Measurements from ENCODE around the gene FTCDNL1.

The FTCDNL1 gene

GRCh38 chr2:199738727-199739412 is 112.1 kb downstream of the FTCDNL1 start:
- TF ChIP-seq EZH2 (IDR thresholded peaks at IDR 0.05), result no peak
- TF ChIP-seq POLR2AphosphoS5 (IDR thresholded peaks at IDR 0.05; ENCODE audit: borderline replicate concordance, low read depth, low read length), result peak; percentile 84; the same call in 1 of the 2 replicates
- peak; percentile 98 for TF ChIP-seq FOXP2 (optimal IDR thresholded peaks at IDR 0.05; ENCODE audit: control extremely low read depth, extremely low read length, insufficient read depth)
- DNase-seq (ENCODE audit: low read depth, low spot score), result peak; percentile 98
- peak overlapping the region; percentile 60 for H3K4me3 ChIP-seq
- H3K27ac ChIP-seq, result no peak overlapping the region
- no peak overlapping the region for H3K9ac ChIP-seq (ENCODE audit: insufficient read length)
- no peaks in the 10 kb centered on the region for H3K9me3 ChIP-seq (ENCODE audit: low read depth, low read length)
- H3K36me3 ChIP-seq (ENCODE audit: insufficient read depth, low read length), result no peaks in the 10 kb centered on the region

- Histone ChIP-seq H3K9me3 (ENCODE audit: low read depth, low read length) (no peaks in the 10 kb centered on the region), H3K27ac (no peak overlapping the region), H3K4me3 (no peak overlapping the region), H3K9ac (ENCODE audit: insufficient read length) (no peak overlapping the region), H3K36me3 (ENCODE audit: insufficient read depth, low read length) (no peaks in the 10 kb centered on the region)
- no peak for TF ChIP-seq POLR2AphosphoS5 (IDR thresholded peaks at IDR 0.05; ENCODE audit: borderline replicate concordance, low read depth, low read length)
- TF ChIP-seq FOXP2 (optimal IDR thresholded peaks at IDR 0.05; ENCODE audit: control extremely low read depth, extremely low read length, insufficient read depth), result no peak
- no peak for TF ChIP-seq EZH2 (IDR thresholded peaks at IDR 0.05)
- no peak for DNase-seq (ENCODE audit: low read depth, low spot score)
Observed at GRCh38 chr2:199734651-199735050, 116.3 kb downstream of the FTCDNL1 start.

- H3K36me3 ChIP-seq (ENCODE audit: insufficient read depth, low read length), result no peaks in the 10 kb centered on the region
- no peak for TF ChIP-seq EZH2 (IDR thresholded peaks at IDR 0.05)
- no peak for TF ChIP-seq FOXP2 (optimal IDR thresholded peaks at IDR 0.05; ENCODE audit: control extremely low read depth, extremely low read length, insufficient read depth)
- no peak for TF ChIP-seq POLR2AphosphoS5 (IDR thresholded peaks at IDR 0.05; ENCODE audit: borderline replicate concordance, low read depth, low read length)
Observed at GRCh38 chr2:199734011-199734410, 117.0 kb downstream of the FTCDNL1 start.

DNA sequence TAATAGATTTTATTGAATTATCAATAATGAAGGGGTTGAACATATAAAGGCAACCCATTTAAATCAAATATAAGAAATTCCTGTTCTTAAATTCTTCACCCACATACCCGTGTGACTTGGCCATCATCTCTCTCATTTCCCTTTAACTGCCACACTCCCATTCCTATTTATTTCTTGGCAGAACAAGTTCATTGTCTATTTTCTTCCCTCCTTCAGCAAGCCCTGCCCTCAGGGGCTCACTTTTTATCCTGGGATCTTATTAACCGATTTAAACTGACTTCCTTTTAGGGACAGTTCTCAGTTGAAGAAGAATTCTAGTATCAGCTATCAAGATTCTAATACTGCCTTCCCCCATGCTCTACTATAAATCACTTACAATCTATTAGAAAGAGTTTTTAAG is 123.2 kb downstream of the FTCDNL1 start:
- Histone ChIP-seq H3K36me3 (ENCODE audit: insufficient read depth, low read length) (no peaks in the 10 kb centered on the region), H3K27ac (no peak overlapping the region), H3K9ac (ENCODE audit: insufficient read length) (no peak overlapping the region), H3K4me3 (no peak overlapping the region), H3K9me3 (ENCODE audit: low read depth, low read length) (no peaks in the 10 kb centered on the region)
- TF ChIP-seq FOXP2 (optimal IDR thresholded peaks at IDR 0.05; ENCODE audit: control extremely low read depth, extremely low read length, insufficient read depth) (no peak), EZH2 (IDR thresholded peaks at IDR 0.05) (no peak), POLR2AphosphoS5 (IDR thresholded peaks at IDR 0.05; ENCODE audit: borderline replicate concordance, low read depth, low read length) (no peak)
- DNase-seq (ENCODE audit: low read depth, low spot score), result no peak

More at GRCh38 chr2:199734011-199734410, 117.0 kb downstream of the FTCDNL1 start:
- Histone ChIP-seq H3K27ac (no peak overlapping the region), H3K9me3 (ENCODE audit: low read depth, low read length) (no peaks in the 10 kb centered on the region), H3K4me3 (no peak overlapping the region), H3K9ac (ENCODE audit: insufficient read length) (no peak overlapping the region)
- no peak for DNase-seq (ENCODE audit: low read depth, low spot score)

DNA sequence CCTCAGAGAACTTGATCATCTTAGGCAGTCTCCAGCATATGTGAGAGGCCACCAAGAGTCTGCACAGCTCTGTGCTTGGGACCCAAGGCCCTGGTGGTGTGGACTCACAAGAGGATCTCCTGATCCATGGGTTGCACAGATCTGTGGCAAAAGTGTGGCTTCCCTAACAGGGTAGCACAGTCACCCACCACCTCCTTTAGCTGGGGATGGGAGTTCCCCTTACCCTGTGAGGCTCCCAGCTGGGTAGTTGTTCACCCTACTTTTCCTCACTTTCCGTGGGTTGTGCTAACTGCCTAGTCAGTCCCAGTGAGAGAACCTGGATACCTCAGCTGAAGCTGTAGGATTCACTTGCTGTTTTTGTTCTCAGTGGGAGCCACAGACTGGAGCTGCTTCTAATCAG is 123.7 kb downstream of the FTCDNL1 start:
- no peak overlapping the region for H3K4me3 ChIP-seq
- no peak for TF ChIP-seq EZH2 (IDR thresholded peaks at IDR 0.05)
- no peak for TF ChIP-seq POLR2AphosphoS5 (IDR thresholded peaks at IDR 0.05; ENCODE audit: borderline replicate concordance, low read depth, low read length)
- TF ChIP-seq FOXP2 (optimal IDR thresholded peaks at IDR 0.05; ENCODE audit: control extremely low read depth, extremely low read length, insufficient read depth), result no peak
- no peak overlapping the region for H3K27ac ChIP-seq
- no peak for DNase-seq (ENCODE audit: low read depth, low spot score)
- H3K36me3 ChIP-seq (ENCODE audit: insufficient read depth, low read length), result no peaks in the 10 kb centered on the region
- no peak overlapping the region for H3K9ac ChIP-seq (ENCODE audit: insufficient read length)
- no peaks in the 10 kb centered on the region for H3K9me3 ChIP-seq (ENCODE audit: low read depth, low read length)

DNA sequence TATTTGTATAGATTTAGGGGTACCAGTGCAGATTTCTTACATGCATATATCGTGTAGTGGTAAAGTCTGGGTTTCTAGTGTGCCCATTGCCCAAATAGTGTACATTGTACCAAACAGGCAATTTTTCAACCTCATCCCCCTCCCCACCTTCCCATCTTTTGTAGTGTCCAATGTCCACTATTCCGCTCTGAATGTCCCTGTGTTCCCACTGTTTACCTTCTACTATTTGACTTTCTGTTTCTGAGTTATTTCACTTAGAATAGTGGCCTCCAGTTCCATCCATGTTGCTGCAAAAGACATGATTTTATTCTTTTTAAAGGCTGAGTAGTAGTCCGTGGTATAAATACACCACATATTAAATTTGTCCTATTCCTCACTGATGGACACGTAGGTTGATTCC is 132.9 kb downstream of the FTCDNL1 start:
- TF ChIP-seq FOXP2 (optimal IDR thresholded peaks at IDR 0.05; ENCODE audit: control extremely low read depth, extremely low read length, insufficient read depth) (no peak), POLR2AphosphoS5 (IDR thresholded peaks at IDR 0.05; ENCODE audit: borderline replicate concordance, low read depth, low read length) (no peak), EZH2 (IDR thresholded peaks at IDR 0.05) (no peak)
- no peak overlapping the region for H3K4me3 ChIP-seq
- H3K27ac ChIP-seq, result no peak overlapping the region
- H3K36me3 ChIP-seq (ENCODE audit: insufficient read depth, low read length), result no peaks in the 10 kb centered on the region
- no peak for DNase-seq (ENCODE audit: low read depth, low spot score)
- no peak overlapping the region for H3K9ac ChIP-seq (ENCODE audit: insufficient read length)
- H3K9me3 ChIP-seq (ENCODE audit: low read depth, low read length), result no peaks in the 10 kb centered on the region

- TF ChIP-seq FOXP2 (optimal IDR thresholded peaks at IDR 0.05; ENCODE audit: control extremely low read depth, extremely low read length, insufficient read depth) (no peak), POLR2AphosphoS5 (IDR thresholded peaks at IDR 0.05; ENCODE audit: borderline replicate concordance, low read depth, low read length) (no peak), EZH2 (IDR thresholded peaks at IDR 0.05) (no peak)
- Histone ChIP-seq H3K9ac (ENCODE audit: insufficient read length) (no peak overlapping the region), H3K27ac (no peak overlapping the region), H3K36me3 (ENCODE audit: insufficient read depth, low read length) (no peaks in the 10 kb centered on the region), H3K9me3 (ENCODE audit: low read depth, low read length) (no peaks in the 10 kb centered on the region), H3K4me3 (no peak overlapping the region)
- no peak for DNase-seq (ENCODE audit: low read depth, low spot score)
Observed at GRCh38 chr2:199717587-199717907, 133.4 kb downstream of the FTCDNL1 start.

DNA sequence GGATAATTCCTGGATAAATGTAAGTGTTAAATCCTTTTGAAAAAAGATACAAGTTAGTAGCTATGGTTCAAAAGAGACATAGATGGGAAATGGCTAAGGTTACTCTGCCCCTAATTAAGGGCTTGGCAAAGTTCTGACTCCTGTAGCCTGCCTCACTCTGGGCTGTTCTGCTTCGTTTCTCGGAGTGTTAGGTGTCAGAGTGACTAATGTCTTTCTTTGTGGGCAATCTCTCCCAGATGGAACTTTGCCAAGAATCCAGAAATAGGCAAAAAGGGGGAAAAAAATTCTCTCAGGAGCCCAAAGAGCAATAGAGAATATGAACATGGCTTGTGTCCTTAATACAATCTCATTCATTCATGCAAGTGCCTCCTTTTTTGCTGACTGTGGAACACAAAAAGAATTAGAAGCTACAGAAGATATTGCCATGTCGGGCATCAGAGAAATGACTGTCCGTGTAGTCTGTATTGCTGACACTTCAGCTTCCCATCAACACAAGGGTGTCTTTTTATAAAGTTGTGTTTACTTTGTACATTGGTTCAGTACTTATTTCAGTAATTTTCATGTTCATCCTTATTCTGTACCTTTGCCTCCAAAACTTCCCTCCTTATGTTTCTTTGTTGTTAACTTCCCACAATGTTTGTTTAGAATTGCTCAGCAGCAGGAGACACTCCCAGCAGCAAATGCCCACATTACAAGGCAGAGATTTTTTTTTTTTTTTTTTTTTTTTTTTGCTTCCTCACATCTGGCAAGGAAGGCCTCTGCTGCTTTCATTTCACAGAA is 134.0 kb downstream of the FTCDNL1 start:
- Histone ChIP-seq H3K9ac (ENCODE audit: insufficient read length) (no peak overlapping the region), H3K9me3 (ENCODE audit: low read depth, low read length) (no peaks in the 10 kb centered on the region), H3K27ac (no peak overlapping the region), H3K36me3 (ENCODE audit: insufficient read depth, low read length) (no peaks in the 10 kb centered on the region), H3K4me3 (no peak overlapping the region)
- no peak for TF ChIP-seq POLR2AphosphoS5 (IDR thresholded peaks at IDR 0.05; ENCODE audit: borderline replicate concordance, low read depth, low read length)
- no peak for TF ChIP-seq EZH2 (IDR thresholded peaks at IDR 0.05)
- DNase-seq (ENCODE audit: low read depth, low spot score), result no peak
